Type B pancreatic cell (in vitro differentiated cells): Measurements from ENCODE around the gene DCPS. TPM values are rescaled to one million over a fixed set of nuclear protein-coding genes. Genes with fewer than 3 reads are reported as not detected.
"Not testable (repeated sequence)": the region's sequence is repeated elsewhere in the genome, so short reads cannot be mapped to it uniquely, and the experiment has no call there.

Source experiments
- DNase-seq: peaks from one replicate; pipeline ENCODE4 v3.0.0; 2021; ENCODE audit warnings: mixed read lengths; ENCODE audit not compliant: unreplicated experiment; ENCODE audit errors: extremely low spot score
- H3K27ac Mint-ChIP-seq: 2 replicates; pipeline ENCODE4 v1.8.0; 2021; ENCODE audit warnings: mild to moderate bottlenecking, mixed read lengths
- H3K27me3 Mint-ChIP-seq: 2 replicates; pipeline ENCODE4 v1.8.0; 2021; ENCODE audit warnings: mixed read lengths
- H3K36me3 Mint-ChIP-seq: 2 replicates; pipeline ENCODE4 v1.8.0; 2021; ENCODE audit warnings: mixed read lengths
- H3K4me1 Mint-ChIP-seq: one replicate; pipeline ENCODE4 v1.8.0; 2021; ENCODE audit warnings: mixed read lengths; ENCODE audit not compliant: unreplicated experiment
- H3K4me3 Mint-ChIP-seq: 2 replicates; pipeline ENCODE4 v1.8.0; 2021; ENCODE audit warnings: mild to moderate bottlenecking, mixed read lengths
- H3K9me3 Mint-ChIP-seq: 2 replicates; pipeline ENCODE4 v1.8.0; 2021; ENCODE audit warnings: mixed read lengths
- CTCF ChIP-seq: fragments of 200-600 bp; sonication (generic); conservative IDR thresholded peaks from 2 replicates; pipeline ENCODE4 v1.5.0; 2021; ENCODE audit warnings: antibody characterized with exemption, mild to moderate bottlenecking
- total RNA-seq: library from RNA; stranded (reverse); gene quantifications from 2 replicates; pipeline ENCODE4 v1.2.1, GENCODE V29; 2021; ENCODE audit warnings: low replicate concordance

DCPS gene
- total RNA-seq, 1 donor from 2014 or later, result 17.6 TPM

- Mint-ChIP-seq H3K9me3 (no peaks in the 10 kb centered on the region), H3K36me3 (no peaks in the 10 kb centered on the region), H3K27ac (peak overlapping the region; percentile 34), H3K4me1 (peaks cover 21% of the 10 kb centered on the region), H3K4me3 (no peak overlapping the region), H3K27me3 (no peaks in the 10 kb centered on the region)
- no peak for TF ChIP-seq CTCF
- no peak for DNase-seq
Measured at GRCh38 chr11:126384449-126385070, 80.7 kb downstream of the DCPS start.

GRCh38 chr11:126385991-126386728 is 82.3 kb downstream of the DCPS start:
- peaks cover 22% of the 10 kb centered on the region for H3K4me1 Mint-ChIP-seq
- H3K27me3 Mint-ChIP-seq, result no peaks in the 10 kb centered on the region
- peak overlapping the region; percentile 80 for H3K27ac Mint-ChIP-seq
- no peak for DNase-seq
- no peak overlapping the region for H3K4me3 Mint-ChIP-seq
- no peaks in the 10 kb centered on the region for H3K36me3 Mint-ChIP-seq
- no peaks in the 10 kb centered on the region for H3K9me3 Mint-ChIP-seq
- no peak for TF ChIP-seq CTCF

- H3K27ac Mint-ChIP-seq, result peak overlapping the region; percentile 50
- not testable (repeated sequence) for H3K4me3 Mint-ChIP-seq, H3K36me3 Mint-ChIP-seq, DNase-seq, H3K27me3 Mint-ChIP-seq, H3K9me3 Mint-ChIP-seq
- H3K4me1 Mint-ChIP-seq, result peaks cover 28% of the 10 kb centered on the region
Measured at GRCh38 chr11:126386729-126387071, 82.8 kb downstream of the DCPS start.

GRCh38 chr11:126387857-126388256 is 84.0 kb downstream of the DCPS start:
- peaks cover 33% of the 10 kb centered on the region for H3K4me1 Mint-ChIP-seq
- H3K9me3 Mint-ChIP-seq, result no peaks in the 10 kb centered on the region
- peaks cover 3% of the 10 kb centered on the region for H3K36me3 Mint-ChIP-seq
- H3K27ac Mint-ChIP-seq, result peak overlapping the region; percentile 72
- no peak for TF ChIP-seq CTCF
- no peaks in the 10 kb centered on the region for H3K27me3 Mint-ChIP-seq
- H3K4me3 Mint-ChIP-seq, result peak overlapping the region; percentile 42
- DNase-seq, result no peak

- Mint-ChIP-seq H3K4me3 (no peak overlapping the region), H3K9me3 (no peaks in the 10 kb centered on the region), H3K4me1 (peaks cover 31% of the 10 kb centered on the region), H3K27ac (no peak overlapping the region), H3K36me3 (peaks cover 3% of the 10 kb centered on the region), H3K27me3 (no peaks in the 10 kb centered on the region)
- no peak for DNase-seq
- no peak for TF ChIP-seq CTCF
Measured at GRCh38 chr11:126390272-126390867, 86.5 kb downstream of the DCPS start.
